HepG2 (cell line): Measurements from ENCODE around the gene NR2F6.

Experiments
- ASH2L ChIP-seq: fragments of 300-600, 200-600 bp; sonication (generic); IDR thresholded peaks from 2 replicates; pipeline ENCODE4 v1.7.0; 2017; ENCODE audit warnings: low read depth, mild to moderate bottlenecking, moderate library complexity, mixed read lengths, low read length; ENCODE audit not compliant: insufficient read length
- EP300 ChIP-seq, 3 experiments: sonication (generic) in 1 of 3; formaldehyde crosslinking in 1 of 3; IDR thresholded peaks; 2 replicates each; pipeline versions ENCODE4 v1.5.1 to v1.6.1; 2011 to 2020; ENCODE audit warnings: low read depth in 2 of 3, low read length in 2 of 3, borderline replicate concordance in 1 of 3, improper control_type of control experiment in 1 of 3, mild to moderate bottlenecking in 1 of 3, missing genetic modification reagents in 1 of 3, moderate library complexity in 1 of 3
- ERF ChIP-seq: IDR thresholded peaks from 2 replicates; pipeline ENCODE4 v1.6.1; 2018; ENCODE audit warnings: missing biosample characterization, missing genetic modification reagents
- HDAC6 ChIP-seq: fragments of 200-600 bp; sonication (generic); IDR thresholded peaks from 2 replicates; pipeline ENCODE4 v1.7.0; 2017; ENCODE audit warnings: mild to moderate bottlenecking, antibody characterized with exemption, low read length, low read depth
- KDM1A ChIP-seq: IDR thresholded peaks from 2 replicates; pipeline ENCODE4 v1.6.1; 2016; ENCODE audit warnings: missing compliant biosample characterization
- SAFB2 ChIP-seq: sonication (generic); formaldehyde crosslinking; IDR thresholded peaks from 2 replicates; pipeline ENCODE4 v1.5.1; 2020; ENCODE audit warnings: missing genetic modification reagents, low read depth, mild to moderate bottlenecking, borderline replicate concordance
- SETDB1 ChIP-seq: sonication (generic); formaldehyde crosslinking; IDR thresholded peaks from 2 replicates; pipeline ENCODE4 v1.5.1; 2020; ENCODE audit warnings: missing genetic modification reagents, mild to moderate bottlenecking, borderline replicate concordance
- YY1 ChIP-seq: IDR thresholded peaks from 2 replicates; pipeline ENCODE4 v1.6.1; 2011; ENCODE audit warnings: low read length, low read depth, moderate library complexity, mild to moderate bottlenecking; ENCODE audit not compliant: insufficient read depth, insufficient replicate concordance
- ZNF34 ChIP-seq: sonication (generic); formaldehyde crosslinking; IDR thresholded peaks from 2 replicates; pipeline ENCODE4 v1.4.0; 2020; ENCODE audit warnings: mild to moderate bottlenecking, missing genetic modification reagents, borderline replicate concordance
- ZNF564 ChIP-seq: sonication (generic); formaldehyde crosslinking; IDR thresholded peaks from 2 replicates; pipeline ENCODE4 v1.8.1; 2023; ENCODE audit warnings: mild to moderate bottlenecking, missing genetic modification reagents
- TF ChIP-seq, protein P1 (sequence below): sonication (generic); formaldehyde crosslinking; IDR thresholded peaks from 2 replicates; pipeline ENCODE4 v1.5.0; 2020; ENCODE audit warnings: mild to moderate bottlenecking, missing genetic modification reagents, moderate library complexity

DNA sequence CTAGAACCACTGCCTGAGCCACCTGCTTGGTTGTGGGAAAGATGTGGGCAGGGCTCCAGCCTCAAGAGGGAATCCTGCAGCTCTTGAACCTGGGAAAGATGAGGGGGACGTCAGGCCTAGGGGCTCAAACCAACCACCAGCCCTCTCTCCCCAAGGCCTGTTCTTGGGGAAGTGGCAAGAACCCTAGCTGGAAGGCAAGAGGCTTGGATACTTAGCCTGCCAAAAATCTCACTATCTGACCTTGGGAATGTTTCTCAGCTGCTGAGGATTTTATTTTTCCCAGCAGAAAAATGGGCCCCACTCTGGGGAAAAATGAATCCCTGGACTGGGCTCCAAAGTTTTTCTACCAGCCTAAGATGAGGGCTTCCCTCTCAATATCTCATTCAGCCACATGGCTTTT is 14.2 kb upstream of the NR2F6 start:
- TF ChIP-seq SETDB1 (CRISPR knock-in tag) (no peak), ZNF564 (CRISPR knock-in tag) (no peak), ZNF34 (CRISPR knock-in tag) (no peak), HDAC6 (no peak), YY1 (no peak), ASH2L (no peak), KDM1A (no peak), EP300 (IDR thresholded peaks at IDR 0.05; ENCODE audit: low read depth in 2 of 2, low read length in 2 of 2) (no peak), EP300 (CRISPR knock-in tag; IDR thresholded peaks at IDR 0.05; ENCODE audit: borderline replicate concordance) (no peak), ERF (CRISPR knock-in tag) (no peak), SAFB2 (no peak)
- TF ChIP-seq, protein P1, sequence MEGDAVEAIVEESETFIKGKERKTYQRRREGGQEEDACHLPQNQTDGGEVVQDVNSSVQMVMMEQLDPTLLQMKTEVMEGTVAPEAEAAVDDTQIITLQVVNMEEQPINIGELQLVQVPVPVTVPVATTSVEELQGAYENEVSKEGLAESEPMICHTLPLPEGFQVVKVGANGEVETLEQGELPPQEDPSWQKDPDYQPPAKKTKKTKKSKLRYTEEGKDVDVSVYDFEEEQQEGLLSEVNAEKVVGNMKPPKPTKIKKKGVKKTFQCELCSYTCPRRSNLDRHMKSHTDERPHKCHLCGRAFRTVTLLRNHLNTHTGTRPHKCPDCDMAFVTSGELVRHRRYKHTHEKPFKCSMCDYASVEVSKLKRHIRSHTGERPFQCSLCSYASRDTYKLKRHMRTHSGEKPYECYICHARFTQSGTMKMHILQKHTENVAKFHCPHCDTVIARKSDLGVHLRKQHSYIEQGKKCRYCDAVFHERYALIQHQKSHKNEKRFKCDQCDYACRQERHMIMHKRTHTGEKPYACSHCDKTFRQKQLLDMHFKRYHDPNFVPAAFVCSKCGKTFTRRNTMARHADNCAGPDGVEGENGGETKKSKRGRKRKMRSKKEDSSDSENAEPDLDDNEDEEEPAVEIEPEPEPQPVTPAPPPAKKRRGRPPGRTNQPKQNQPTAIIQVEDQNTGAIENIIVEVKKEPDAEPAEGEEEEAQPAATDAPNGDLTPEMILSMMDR (CRISPR knock-in tag), result no peak
